Karpas-422 (cell line): ENCODE measurements around the gene LMBRD1. TPM values are rescaled to one million over a fixed set of nuclear protein-coding genes. Genes with fewer than 3 reads are reported as not detected.

Experiments used
- DNase-seq: peaks from one replicate; pipeline ENCODE4 v3.0.0-alpha.2; 2015
- H2AFZ ChIP-seq: fragments of 200-600 bp; sonication (generic); 2 replicates; pipeline ENCODE4 v1.6.1; 2014; ENCODE audit warnings: antibody characterized with exemption, low read length, mixed read lengths
- H3K27ac ChIP-seq: fragments of 200-600 bp; sonication (generic); 2 replicates; pipeline ENCODE4 v1.5.1; 2014; ENCODE audit warnings: mild to moderate bottlenecking, low read length, moderate library complexity
- H3K27me3 ChIP-seq: fragments of 200-600 bp; sonication (generic); 2 replicates; pipeline ENCODE4 v1.6.1; 2014; ENCODE audit warnings: low read length, mixed read lengths
- H3K36me3 ChIP-seq: fragments of 200-600 bp; sonication (generic); 2 replicates; pipeline ENCODE4 v1.6.1; 2014; ENCODE audit warnings: low read length, mixed read lengths; ENCODE audit not compliant: insufficient read depth
- H3K4me1 ChIP-seq: fragments of 200-600 bp; sonication (generic); 2 replicates; pipeline ENCODE4 v1.6.1; 2014; ENCODE audit warnings: mild to moderate bottlenecking, low read length, mixed read lengths
- H3K4me2 ChIP-seq: fragments of 200-600 bp; sonication (generic); 2 replicates; pipeline ENCODE4 v1.6.1; 2014; ENCODE audit warnings: low read length, low read depth, mild to moderate bottlenecking; ENCODE audit not compliant: poor library complexity, severe bottlenecking
- H3K4me3 ChIP-seq: fragments of 200-600 bp; sonication (generic); 2 replicates; pipeline ENCODE4 v1.5.1; 2014; ENCODE audit warnings: mild to moderate bottlenecking, antibody characterized with exemption, low read length, mixed read lengths
- H3K79me2 ChIP-seq: fragments of 200-600 bp; sonication (generic); 2 replicates; pipeline ENCODE4 v1.6.1; 2014; ENCODE audit warnings: mild to moderate bottlenecking, low read length, mixed read lengths
- H3K9ac ChIP-seq: fragments of 200-600 bp; sonication (generic); 2 replicates; pipeline ENCODE4 v1.6.0; 2014; ENCODE audit warnings: low read length
- H3K9me2 ChIP-seq: fragments of 200-600 bp; sonication (generic), shearing (Covaris generic); replicated peaks from 2 replicates; pipeline ENCODE4 v1.6.0; 2014; ENCODE audit warnings: mild to moderate bottlenecking, low read length, moderate library complexity; ENCODE audit not compliant: insufficient read depth
- H3K9me3 ChIP-seq: fragments of 300-700, 200-600 bp; sonication (generic); 2 replicates; pipeline ENCODE4 v1.6.1; 2014; ENCODE audit warnings: low read length, mixed read lengths
- H4K20me1 ChIP-seq: fragments of 200-600 bp; sonication (generic); 2 replicates; pipeline ENCODE4 v1.6.1; 2014; ENCODE audit warnings: mild to moderate bottlenecking, antibody characterized with exemption, low read length, low read depth; ENCODE audit not compliant: insufficient read depth
- total RNA-seq: library from RNA; depleted of rRNA; stranded (reverse); fragments of >200 nt; shearing (Covaris generic); gene quantifications from 2 replicates; pipeline ENCODE4 v1.2.3, GENCODE V29; 2014; ENCODE audit warnings: low replicate concordance; rRNA removed

The LMBRD1 gene
- total RNA-seq, 1 experiment from 2014 or later, result 53.6 TPM

DNA sequence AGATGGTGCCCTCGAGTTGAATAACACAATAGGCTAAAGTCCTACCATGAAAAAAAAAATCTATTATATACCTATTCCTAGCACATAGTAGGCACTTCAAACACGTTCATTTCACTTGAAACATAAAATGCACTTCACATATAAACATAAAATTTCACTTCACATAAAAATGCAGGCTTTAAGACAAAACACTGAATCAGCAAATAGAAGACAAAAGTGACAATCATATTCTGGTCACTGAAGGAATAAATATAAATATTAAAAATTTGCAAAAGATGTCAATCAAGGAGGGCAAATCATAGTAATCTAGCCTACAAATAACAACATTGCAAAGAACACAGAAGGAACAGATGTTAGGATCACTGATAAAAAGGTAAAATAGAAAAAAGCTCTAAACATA lies 153.1 kb downstream of the LMBRD1 start:
- H3K36me3 ChIP-seq, result no peaks in the 10 kb centered on the region
- DNase-seq, result no peak
- H3K27me3 ChIP-seq, result no peaks in the 10 kb centered on the region
- no peak overlapping the region for H3K27ac ChIP-seq
- H3K9ac ChIP-seq, result no peak overlapping the region
- no peaks in the 10 kb centered on the region for H3K9me3 ChIP-seq
- no peaks in the 10 kb centered on the region for H3K79me2 ChIP-seq
- no peak overlapping the region for H2AFZ ChIP-seq
- no peaks in the 10 kb centered on the region for H3K9me2 ChIP-seq
- H3K4me2 ChIP-seq, result no peak overlapping the region
- H3K4me1 ChIP-seq, result no peaks in the 10 kb centered on the region
- no peaks in the 10 kb centered on the region for H4K20me1 ChIP-seq
- no peak overlapping the region for H3K4me3 ChIP-seq

DNA sequence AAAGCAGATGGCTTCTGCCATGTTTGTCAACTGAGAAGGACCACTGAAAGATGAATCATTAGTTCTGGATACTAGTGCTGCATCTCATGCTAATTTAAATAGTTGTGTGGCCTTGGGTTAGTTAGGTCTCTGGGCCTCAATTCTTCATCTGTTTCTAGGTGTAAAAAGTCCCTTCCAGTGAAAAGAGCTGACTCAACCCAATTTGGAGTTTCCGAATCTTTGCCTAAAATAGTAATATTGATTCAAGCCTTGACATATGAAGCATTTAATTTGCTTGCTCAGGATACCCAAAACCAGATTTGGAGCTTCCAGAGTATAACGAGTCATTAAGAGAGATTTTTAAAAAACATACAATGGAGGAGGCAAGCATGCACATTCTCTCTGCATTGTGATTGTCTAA lies 163.9 kb downstream of the LMBRD1 start:
- Histone ChIP-seq H3K4me2 (no peak overlapping the region), H3K4me3 (no peak overlapping the region), H3K79me2 (no peaks in the 10 kb centered on the region), H3K27me3 (no peaks in the 10 kb centered on the region), H4K20me1 (no peaks in the 10 kb centered on the region), H3K27ac (no peak overlapping the region), H3K36me3 (no peaks in the 10 kb centered on the region), H3K4me1 (no peaks in the 10 kb centered on the region), H3K9me3 (no peaks in the 10 kb centered on the region), H3K9me2 (no peaks in the 10 kb centered on the region), H2AFZ (no peak overlapping the region), H3K9ac (no peak overlapping the region)
- no peak for DNase-seq

DNA sequence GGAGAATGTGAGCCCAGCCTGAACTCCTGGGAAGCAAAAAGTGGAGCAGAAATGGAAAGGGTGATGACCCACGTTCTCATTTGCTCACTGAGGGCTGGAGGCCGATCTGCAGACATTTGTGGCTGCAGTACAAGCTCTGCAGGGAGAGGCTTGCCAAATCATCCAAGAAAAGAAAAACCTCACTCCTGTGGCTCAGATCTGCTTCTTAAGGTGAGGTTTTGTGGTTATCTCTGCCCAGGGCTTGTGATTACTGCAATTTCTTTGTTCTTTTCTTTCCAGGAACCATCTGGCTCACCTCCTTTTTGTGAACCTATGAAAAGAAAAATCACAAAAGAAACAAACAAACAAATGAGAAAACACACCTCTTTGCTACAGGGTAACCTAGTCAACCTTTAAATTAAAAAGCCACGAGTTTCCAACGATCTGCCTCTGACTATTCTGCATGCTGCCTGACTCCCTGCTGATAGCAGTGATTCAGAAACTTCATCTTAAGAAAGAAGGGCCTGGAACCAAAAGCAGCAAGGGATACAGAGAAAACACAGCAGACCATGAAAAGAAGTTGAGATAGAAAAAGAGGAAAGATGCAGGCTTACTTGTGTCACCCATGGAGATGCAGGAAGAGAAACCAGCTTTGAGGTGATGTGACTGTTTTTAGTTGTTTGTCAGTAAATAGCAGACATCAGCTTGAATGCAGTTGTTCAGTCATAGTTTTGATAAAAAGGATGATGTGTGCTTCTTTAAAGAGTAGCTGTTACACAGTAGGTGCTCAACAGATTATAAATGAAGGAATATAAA lies 165.1 kb downstream of the LMBRD1 start:
- no peaks in the 10 kb centered on the region for H3K36me3 ChIP-seq
- H3K9ac ChIP-seq, result no peak overlapping the region
- no peaks in the 10 kb centered on the region for H3K4me1 ChIP-seq
- H3K4me3 ChIP-seq, result no peak overlapping the region
- no peaks in the 10 kb centered on the region for H3K79me2 ChIP-seq
- H2AFZ ChIP-seq, result no peak overlapping the region
- no peak overlapping the region for H3K27ac ChIP-seq
- H3K9me2 ChIP-seq, result no peaks in the 10 kb centered on the region
- H4K20me1 ChIP-seq, result no peaks in the 10 kb centered on the region
- no peaks in the 10 kb centered on the region for H3K27me3 ChIP-seq
- no peak overlapping the region for H3K4me2 ChIP-seq
- H3K9me3 ChIP-seq, result no peaks in the 10 kb centered on the region
- no peak for DNase-seq

DNA sequence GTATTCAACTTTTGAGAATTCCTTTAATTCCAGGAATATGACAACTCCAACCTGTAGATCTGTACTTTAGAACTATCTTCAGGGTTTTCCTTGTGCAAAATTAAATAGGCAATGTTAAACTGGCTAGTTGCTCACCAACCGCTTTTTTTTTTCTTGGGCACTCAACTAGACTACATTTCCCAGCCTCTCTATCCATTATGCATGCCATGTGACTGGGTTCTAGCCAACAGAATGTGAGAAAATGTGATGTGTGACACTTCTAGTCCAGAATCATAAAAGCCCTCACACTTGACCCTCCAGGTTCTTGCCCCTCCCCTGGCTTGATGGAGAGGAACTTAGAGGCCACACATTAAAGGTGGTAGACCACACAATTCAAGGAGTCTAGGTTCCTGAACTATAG lies 166.0 kb downstream of the LMBRD1 start:
- Histone ChIP-seq H2AFZ (no peak overlapping the region), H3K36me3 (no peaks in the 10 kb centered on the region), H3K9me2 (no peaks in the 10 kb centered on the region), H3K27me3 (no peaks in the 10 kb centered on the region), H4K20me1 (no peaks in the 10 kb centered on the region), H3K4me2 (no peak overlapping the region), H3K4me1 (no peaks in the 10 kb centered on the region), H3K27ac (no peak overlapping the region), H3K9ac (no peak overlapping the region), H3K4me3 (no peak overlapping the region), H3K79me2 (no peaks in the 10 kb centered on the region), H3K9me3 (no peaks in the 10 kb centered on the region)
- DNase-seq, result no peak

DNA sequence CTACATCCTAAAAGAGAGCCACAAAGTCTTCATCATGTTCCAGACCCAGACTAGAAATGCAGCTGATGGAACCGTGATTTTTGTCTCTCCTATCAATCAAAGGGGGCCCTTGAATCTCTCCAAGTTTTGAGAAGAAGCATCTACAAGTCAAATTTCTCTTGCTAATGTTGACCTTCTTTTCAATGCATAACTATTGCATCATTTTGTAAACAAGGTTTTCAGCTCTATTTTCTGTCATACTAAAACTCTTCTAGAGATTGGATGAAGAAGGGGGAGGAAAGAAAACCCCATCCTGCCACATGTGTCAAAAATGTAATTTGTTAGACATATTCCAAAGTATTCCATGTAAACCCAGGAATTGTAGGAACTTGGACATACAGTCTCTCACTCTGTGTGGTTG lies 169.2 kb downstream of the LMBRD1 start:
- Histone ChIP-seq H2AFZ (no peak overlapping the region), H3K27ac (no peak overlapping the region), H3K4me1 (no peaks in the 10 kb centered on the region), H3K9ac (no peak overlapping the region), H3K9me2 (no peaks in the 10 kb centered on the region), H3K4me3 (no peak overlapping the region), H3K27me3 (no peaks in the 10 kb centered on the region), H3K9me3 (no peaks in the 10 kb centered on the region), H3K36me3 (no peaks in the 10 kb centered on the region), H3K79me2 (no peaks in the 10 kb centered on the region), H3K4me2 (no peak overlapping the region), H4K20me1 (no peaks in the 10 kb centered on the region)
- no peak for DNase-seq

DNA sequence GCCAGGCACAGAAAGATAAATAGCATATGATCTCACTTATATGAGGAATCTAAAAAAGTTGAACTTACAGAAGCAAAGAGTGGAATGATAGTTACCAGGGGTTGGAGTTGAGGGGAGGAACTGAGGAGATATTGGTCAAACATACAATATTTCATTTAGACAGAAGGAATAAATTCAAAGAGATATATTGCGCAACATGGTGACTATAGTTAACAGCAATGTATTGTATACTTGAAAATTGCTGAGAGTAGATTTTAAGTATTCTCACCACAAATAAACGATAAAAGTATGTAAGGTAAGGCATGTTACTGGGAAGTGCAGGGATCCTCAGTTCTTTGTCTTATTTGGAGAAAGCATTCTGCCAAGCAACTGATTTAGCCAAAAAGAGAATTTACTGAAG lies 171.9 kb downstream of the LMBRD1 start:
- H3K4me2 ChIP-seq, result no peak overlapping the region
- DNase-seq, result no peak
- no peak overlapping the region for H2AFZ ChIP-seq
- no peaks in the 10 kb centered on the region for H3K9me3 ChIP-seq
- H3K9me2 ChIP-seq, result no peaks in the 10 kb centered on the region
- no peak overlapping the region for H3K4me3 ChIP-seq
- H3K36me3 ChIP-seq, result no peaks in the 10 kb centered on the region
- no peaks in the 10 kb centered on the region for H3K79me2 ChIP-seq
- H3K27me3 ChIP-seq, result no peaks in the 10 kb centered on the region
- no peak overlapping the region for H3K9ac ChIP-seq
- H4K20me1 ChIP-seq, result no peaks in the 10 kb centered on the region
- peaks cover 4% of the 10 kb centered on the region; the same call in 1 of the 2 replicates for H3K4me1 ChIP-seq
- no peak overlapping the region for H3K27ac ChIP-seq

Other genes with a start within 250 kb of the LMBRD1 start
- gene COL19A1, start 69.5 kb upstream of the LMBRD1 start, total RNA-seq, result not detected in 2 replicates